ENCODE results near the gene SNX33. TPM values are rescaled to one million over a fixed set of nuclear protein-coding genes. Genes with fewer than 3 reads are reported as not detected.

SNX33 gene
- polyA plus RNA-seq, 2 of the 4 experiments (the other 2 are of a cell fraction): 8.4 to 11.2 TPM

DNA sequence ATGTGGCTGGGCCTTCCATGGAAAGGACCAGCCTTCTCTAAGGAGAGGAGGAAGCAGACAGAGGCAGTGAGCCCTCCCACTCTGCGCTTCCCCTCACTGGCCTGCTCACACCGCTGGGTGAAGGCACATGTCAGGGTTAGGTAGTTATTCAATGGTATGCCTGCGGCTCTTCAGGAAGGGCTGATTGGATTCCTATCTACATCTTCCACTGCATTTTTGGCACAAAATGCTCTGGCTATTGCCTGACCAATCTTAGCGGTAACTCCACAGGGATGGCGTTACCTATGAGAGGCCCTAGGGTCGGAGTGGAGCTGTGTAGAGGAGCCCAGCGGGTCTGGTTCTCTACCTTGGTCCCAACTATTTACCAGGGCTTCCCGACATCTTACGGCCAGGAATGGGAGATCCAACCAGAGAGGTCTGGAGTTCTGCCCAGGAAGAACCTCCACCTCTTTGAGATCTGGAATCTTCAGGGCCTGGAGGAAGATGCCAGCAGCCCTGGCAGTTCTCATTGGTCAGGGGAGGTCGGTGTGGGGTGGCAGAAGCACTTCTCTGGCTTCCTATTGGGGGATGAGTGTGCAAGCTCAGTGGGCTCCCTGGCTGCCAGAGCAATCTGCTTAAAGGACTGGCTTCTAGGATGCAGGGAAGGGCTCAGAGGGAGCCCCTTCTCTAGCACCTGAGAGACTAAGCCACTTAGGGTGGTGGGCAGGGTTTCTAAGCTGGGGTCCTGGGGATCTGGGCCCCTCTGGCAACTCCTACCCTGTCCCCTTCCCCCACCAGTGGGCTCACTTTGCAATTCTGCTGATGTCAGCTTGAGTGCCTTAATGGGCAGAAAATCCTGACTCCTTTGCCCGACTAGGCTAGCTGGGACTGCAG is 24.3 kb downstream of the SNX33 start:
- peak overlapping the region; percentile 60; the same call in 2 of the 3 replicates for H3K4me2 ChIP-seq
- no peak for DNase-seq (ENCODE audit: low read depth in 1 of 2, low spot score in 1 of 2)
- TF ChIP-seq MAFK (IDR thresholded peaks at IDR 0.05; ENCODE audit: partially characterized antibody) (peak; percentile 90), ZNF302 (CRISPR knock-in tag; IDR thresholded peaks at IDR 0.05) (no peak)
- no peak for ATAC-seq
- H3K4me1 ChIP-seq: peaks cover 41% of the 10 kb centered on the region
- H3K9me3 ChIP-seq: no peaks in the 10 kb centered on the region
- FAIRE-seq: no peak
- peak overlapping the region; percentile 23 to 78; a peak in 4 of 6 replicates for H3K27ac ChIP-seq
- ChIA-PET CTCF (interaction anchor here (0.7 to 23.4 kb wide), 6 partner anchors 11 to 304 kb away, joined by 3 to 394 read pairs (median 8); partner anchors contain the start of genes IMP3, PTPN9, SNUPN and SNX33), POLR2A (interaction anchor here (0.5 to 1.0 kb wide), 2 partner anchors 24 to 35 kb away, joined by 4 to 5 read pairs; partner anchors contain the start of gene SNX33)
- no peak overlapping the region for H3K4me3 ChIP-seq
- 85% methylated on average over 11 of the region's 11 CpGs for WGBS (ENCODE audit: missing lambda C conversion rate)

DNA sequence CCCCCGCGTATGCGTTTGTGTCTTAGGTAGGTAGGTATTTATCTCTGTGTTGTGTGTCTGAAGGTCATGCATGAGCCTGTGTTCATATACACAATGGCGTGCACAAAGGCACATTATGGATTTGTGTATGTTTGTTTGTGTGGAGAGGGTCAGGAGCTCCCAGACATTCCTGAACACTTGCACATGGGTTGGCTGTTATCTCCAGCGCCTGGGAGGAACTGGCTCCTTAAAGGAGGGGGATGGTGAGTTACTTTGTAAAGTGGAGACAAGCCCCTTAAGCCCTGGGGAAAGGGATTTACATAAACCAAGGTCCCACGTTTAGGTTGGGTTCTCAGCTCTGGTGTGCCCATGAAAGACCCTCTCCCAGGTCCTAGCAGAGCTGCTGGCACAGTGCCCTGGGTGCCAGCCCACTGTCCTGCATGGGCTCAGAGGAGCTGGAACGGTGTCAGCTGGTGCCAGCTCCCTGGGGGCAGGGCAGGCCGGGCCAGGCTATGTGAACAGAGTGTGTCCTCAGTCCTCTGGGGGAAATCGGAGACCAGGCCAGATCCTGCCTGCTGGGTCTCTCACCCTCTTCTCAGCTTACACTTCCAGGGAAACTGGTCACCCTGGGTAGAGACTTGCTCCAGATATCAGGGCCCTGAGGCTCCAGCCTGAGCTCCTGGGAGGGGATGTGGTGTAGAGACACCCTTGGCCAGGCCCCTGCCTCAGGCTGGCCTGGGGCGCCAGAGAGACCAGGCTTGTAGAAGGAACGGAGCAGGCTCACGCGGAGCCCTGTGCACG is 25.1 kb downstream of the SNX33 start:
- CTCF ChIA-PET: interaction anchor here (0.6 to 23.4 kb wide), 8 partner anchors 10 to 214 kb away, joined by 3 to 394 read pairs (median 5); partner anchors contain the start of genes IMP3, PTPN9, SNUPN and SNX33
- Histone ChIP-seq H3K4me2 (peak overlapping the region; percentile 60), H3K27ac (peak overlapping the region; percentile 66 to 78), H3K9me3 (no peaks in the 10 kb centered on the region), H3K4me1 (peaks cover 32% of the 10 kb centered on the region), H3K4me3 (no peak overlapping the region)
- POLR2A ChIA-PET: interaction anchor here (0.9 to 1.0 kb wide), 2 partner anchors 25 to 33 kb away, joined by 3 to 5 read pairs; partner anchors contain the start of genes IMP3 and SNX33
- DNase-seq (ENCODE audit: low read depth in 1 of 2, low spot score in 1 of 2) (peak in 1 of 2 experiments; percentile 32), FAIRE-seq (no peak), ATAC-seq (peak; percentile 1 to 38; a peak in 3 of 6 replicates)
- TF ChIP-seq HOXB5 (CRISPR knock-in tag; IDR thresholded peaks at IDR 0.05): 0 out of 2 replicates have a peak, but pooled peaks have one; percentile 20
- TF ChIP-seq, protein P1, sequence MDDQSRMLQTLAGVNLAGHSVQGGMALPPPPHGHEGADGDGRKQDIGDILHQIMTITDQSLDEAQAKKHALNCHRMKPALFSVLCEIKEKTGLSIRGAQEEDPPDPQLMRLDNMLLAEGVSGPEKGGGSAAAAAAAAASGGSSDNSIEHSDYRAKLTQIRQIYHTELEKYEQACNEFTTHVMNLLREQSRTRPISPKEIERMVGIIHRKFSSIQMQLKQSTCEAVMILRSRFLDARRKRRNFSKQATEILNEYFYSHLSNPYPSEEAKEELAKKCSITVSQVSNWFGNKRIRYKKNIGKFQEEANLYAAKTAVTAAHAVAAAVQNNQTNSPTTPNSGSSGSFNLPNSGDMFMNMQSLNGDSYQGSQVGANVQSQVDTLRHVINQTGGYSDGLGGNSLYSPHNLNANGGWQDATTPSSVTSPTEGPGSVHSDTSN (IDR thresholded peaks at IDR 0.05): no peak
- WGBS (ENCODE audit: missing lambda C conversion rate): 84% methylated on average over 11 of the region's 14 CpGs

DNA sequence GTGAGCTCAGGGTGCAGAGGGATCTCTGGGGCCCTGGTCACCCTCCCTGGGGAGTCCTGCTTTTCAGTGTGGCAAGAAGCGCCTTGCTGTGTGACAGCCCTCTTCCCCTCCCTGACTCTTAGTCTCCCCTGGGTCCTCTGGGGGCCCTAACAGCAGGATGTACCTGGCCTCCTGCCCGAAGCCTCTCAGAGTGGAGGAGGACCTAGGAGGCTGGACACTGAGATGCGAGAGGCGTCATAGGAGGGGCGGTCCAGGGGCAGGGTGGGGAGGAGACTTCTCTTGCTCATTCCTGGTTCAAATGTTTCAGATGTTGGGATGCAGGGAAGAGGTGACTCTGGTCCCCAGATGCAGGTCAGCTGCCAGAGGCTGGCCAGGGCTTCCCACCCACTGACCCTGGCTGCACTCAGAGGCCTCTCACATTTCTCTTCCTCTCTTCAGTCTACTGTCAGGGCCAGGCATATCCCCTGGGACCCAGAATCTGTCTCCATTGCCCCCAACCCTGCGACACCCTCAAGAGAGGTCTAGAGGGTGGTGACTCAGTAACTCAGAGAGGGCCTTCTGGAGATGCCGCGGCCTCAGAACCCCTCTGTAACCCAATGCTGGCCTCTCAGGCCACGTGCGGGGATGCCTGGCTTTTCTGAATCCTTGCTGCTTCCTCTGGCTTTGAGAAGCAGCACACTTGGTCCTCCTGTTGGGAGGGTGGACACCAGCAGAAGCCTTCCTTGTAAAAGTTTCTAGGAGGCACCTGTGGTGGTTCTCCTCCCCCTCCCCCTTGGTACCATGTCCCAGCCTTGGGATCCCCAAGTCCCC is 25.9 kb downstream of the SNX33 start:
- H3K4me1 ChIP-seq: peaks cover 29% of the 10 kb centered on the region
- H3K4me3 ChIP-seq: no peak overlapping the region
- ATAC-seq: peak in 1 of 2 experiments; percentile 18; a peak in 3 of 6 replicates
- H3K9me3 ChIP-seq: no peaks in the 10 kb centered on the region
- peak overlapping the region; percentile 66 to 78 for H3K27ac ChIP-seq
- CTCF ChIA-PET: interaction anchor here (0.6 to 23.4 kb wide), 7 partner anchors 9 to 306 kb away, joined by 3 to 394 read pairs (median 10); partner anchors contain the start of genes IMP3, MAN2C1, SNUPN and SNX33
- TF ChIP-seq RARB (CRISPR knock-in tag; IDR thresholded peaks at IDR 0.05) (no peak), HOXB13 (CRISPR knock-in tag; IDR thresholded peaks at IDR 0.05; ENCODE audit: low read depth) (no peak), FOXS1 (CRISPR knock-in tag; IDR thresholded peaks at IDR 0.05) (no peak), RNF2 (IDR thresholded peaks at IDR 0.05; ENCODE audit: borderline replicate concordance, low read depth) (no peak), MAZ (IDR thresholded peaks at IDR 0.05; ENCODE audit: borderline replicate concordance, low read depth, low read length) (no peak), NPAS2 (CRISPR knock-in tag; IDR thresholded peaks at IDR 0.05; ENCODE audit: borderline replicate concordance) (no peak), ESRRA (IDR thresholded peaks at IDR 0.05; ENCODE audit: borderline replicate concordance, low read length) (no peak), HEYL (CRISPR knock-in tag; IDR thresholded peaks at IDR 0.05) (no peak), HOXA7 (CRISPR knock-in tag; IDR thresholded peaks at IDR 0.05) (no peak)
- TF ChIP-seq, protein P2, sequence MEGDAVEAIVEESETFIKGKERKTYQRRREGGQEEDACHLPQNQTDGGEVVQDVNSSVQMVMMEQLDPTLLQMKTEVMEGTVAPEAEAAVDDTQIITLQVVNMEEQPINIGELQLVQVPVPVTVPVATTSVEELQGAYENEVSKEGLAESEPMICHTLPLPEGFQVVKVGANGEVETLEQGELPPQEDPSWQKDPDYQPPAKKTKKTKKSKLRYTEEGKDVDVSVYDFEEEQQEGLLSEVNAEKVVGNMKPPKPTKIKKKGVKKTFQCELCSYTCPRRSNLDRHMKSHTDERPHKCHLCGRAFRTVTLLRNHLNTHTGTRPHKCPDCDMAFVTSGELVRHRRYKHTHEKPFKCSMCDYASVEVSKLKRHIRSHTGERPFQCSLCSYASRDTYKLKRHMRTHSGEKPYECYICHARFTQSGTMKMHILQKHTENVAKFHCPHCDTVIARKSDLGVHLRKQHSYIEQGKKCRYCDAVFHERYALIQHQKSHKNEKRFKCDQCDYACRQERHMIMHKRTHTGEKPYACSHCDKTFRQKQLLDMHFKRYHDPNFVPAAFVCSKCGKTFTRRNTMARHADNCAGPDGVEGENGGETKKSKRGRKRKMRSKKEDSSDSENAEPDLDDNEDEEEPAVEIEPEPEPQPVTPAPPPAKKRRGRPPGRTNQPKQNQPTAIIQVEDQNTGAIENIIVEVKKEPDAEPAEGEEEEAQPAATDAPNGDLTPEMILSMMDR (IDR thresholded peaks at IDR 0.05): no peak
- POLR2A ChIA-PET: interaction anchor here (0.9 kb wide), 1 partner anchor 34 kb away, joined by 3 read pairs; the partner anchor contains the start of gene IMP3
- no peak for FAIRE-seq
- no peak for DNase-seq (ENCODE audit: low read depth in 1 of 2, low spot score in 1 of 2)
- WGBS (ENCODE audit: missing lambda C conversion rate): 92% methylated on average over 9 of the region's 10 CpGs
- H3K4me2 ChIP-seq: peak overlapping the region; percentile 60

All from A549 (cell line).